A549 (cell line): Measurements from ENCODE around the gene PITPNB.

Source experiments
- CTCF ChIP-seq: fragments of >200 bp; sonication (Bioruptor Twin); formaldehyde crosslinking; IDR thresholded peaks from 3 replicates; pipeline ENCODE4 v1.5.1; 2016
- EP300 ChIP-seq, 2 experiments: fragments of >200 bp; sonication (Bioruptor Twin); formaldehyde crosslinking; IDR thresholded peaks; 2 replicates in 1 of 2; 3 replicates in 1 of 2; pipeline ENCODE4 v1.6.1; 2016 to 2017
- MAX ChIP-seq: IDR thresholded peaks from 2 replicates; pipeline ENCODE4 v1.6.1; 2012
- MYC ChIP-seq: IDR thresholded peaks from 2 replicates; pipeline ENCODE4 v1.6.1; 2012; ENCODE audit warnings: mild to moderate bottlenecking, inconsistent platforms, low read length, improper control_type of control experiment, borderline replicate concordance
- TP53 ChIP-seq: fragments of 250-450 bp; sonication (Bioruptor Pico); IDR thresholded peaks from 2 replicates; pipeline ENCODE4 v1.5.0; 2021; ENCODE audit warnings: mild to moderate bottlenecking, moderate library complexity

GRCh38 chr22:27935897-27936296 is 16.8 kb upstream of the PITPNB start:
- TF ChIP-seq CTCF (no peak), MYC (no peak), MAX (no peak), TP53 (CRISPR knock-in tag) (no peak), EP300 (IDR thresholded peaks at IDR 0.05) (no peak)
